Diencephalon (tissue), 1 donor: ENCODE results near the gene CHM. TPM values are rescaled to one million over a fixed set of nuclear protein-coding genes. Genes with fewer than 3 reads are reported as not detected.

Experiments used
- small RNA-seq: library from RNA; depleted of rRNA; stranded (forward); fragments of <200 nt; gene quantifications from one replicate; pipeline ENCODE3, GENCODE V24; 2014
- total RNA-seq: library from RNA; depleted of rRNA; stranded (reverse); fragments of >200 nt; gene quantifications from one replicate; pipeline ENCODE4 v1.2.3, GENCODE V29; 2014

CHM gene
- total RNA-seq: 42.0 TPM

GRCh38 chrX:86047174-86047935 lies at the start of gene CHM:
CHM (minus strand) TSS chrX:86047558; CDS start chrX:86047532, 26 bp downstream.

Small RNA genes lying within 50 kb of the gene (small RNA-seq; reads per million reads assigned to genes)
- gene AL022401.1 (not detected), gene MIR361 (246 reads per million, percentile 98 among the genes with 10 or more reads in this experiment), gene NDUFA5P7 (not detected), gene RF00019 (not detected)

Other genes with a start within 250 kb of the CHM start
- gene DACH2, start 100.9 kb upstream of the CHM start, total RNA-seq: 21.7 TPM